Uterus (tissue), 2 donors: ENCODE data around the gene SULF2.

Experiments used
- POLR2A ChIP-seq, 2 donors: fragments of 450-650 bp; IDR thresholded peaks; one replicate each; pipeline ENCODE4 v1.6.1; 2016; ENCODE audit warnings: antibody characterized with exemption in 2 of 2, mild to moderate bottlenecking in 1 of 2, moderate library complexity in 1 of 2
- TF ChIP-seq, protein P1 (sequence below), 4 experiments: fragments of 200-600 bp in 2 of 4; fragments of 450-650 bp in 2 of 4; sonication (generic) in 2 of 4; IDR thresholded peaks; one replicate each; pipeline ENCODE4 v1.5.1; 2016 to 2019; ENCODE audit warnings: antibody characterized with exemption in 4 of 4, mild to moderate bottlenecking in 2 of 4, moderate library complexity in 1 of 4

GRCh38 chr20:47653869-47654268, 131.4 kb downstream of the SULF2 start:
- TF ChIP-seq POLR2A (IDR thresholded peaks at IDR 0.05), result no peak
- TF ChIP-seq, protein P1, sequence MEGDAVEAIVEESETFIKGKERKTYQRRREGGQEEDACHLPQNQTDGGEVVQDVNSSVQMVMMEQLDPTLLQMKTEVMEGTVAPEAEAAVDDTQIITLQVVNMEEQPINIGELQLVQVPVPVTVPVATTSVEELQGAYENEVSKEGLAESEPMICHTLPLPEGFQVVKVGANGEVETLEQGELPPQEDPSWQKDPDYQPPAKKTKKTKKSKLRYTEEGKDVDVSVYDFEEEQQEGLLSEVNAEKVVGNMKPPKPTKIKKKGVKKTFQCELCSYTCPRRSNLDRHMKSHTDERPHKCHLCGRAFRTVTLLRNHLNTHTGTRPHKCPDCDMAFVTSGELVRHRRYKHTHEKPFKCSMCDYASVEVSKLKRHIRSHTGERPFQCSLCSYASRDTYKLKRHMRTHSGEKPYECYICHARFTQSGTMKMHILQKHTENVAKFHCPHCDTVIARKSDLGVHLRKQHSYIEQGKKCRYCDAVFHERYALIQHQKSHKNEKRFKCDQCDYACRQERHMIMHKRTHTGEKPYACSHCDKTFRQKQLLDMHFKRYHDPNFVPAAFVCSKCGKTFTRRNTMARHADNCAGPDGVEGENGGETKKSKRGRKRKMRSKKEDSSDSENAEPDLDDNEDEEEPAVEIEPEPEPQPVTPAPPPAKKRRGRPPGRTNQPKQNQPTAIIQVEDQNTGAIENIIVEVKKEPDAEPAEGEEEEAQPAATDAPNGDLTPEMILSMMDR (IDR thresholded peaks at IDR 0.05), result no peak
